Muscle layer of duodenum (tissue), 2 donors: ENCODE results near the gene RTN1.

Source experiments
- H3K27ac ChIP-seq: one replicate; pipeline ENCODE4 v1.7.0; 2013; ENCODE audit warnings: mild to moderate bottlenecking, low read length
- H3K27me3 ChIP-seq: one replicate; pipeline ENCODE4 v1.7.0; 2013; ENCODE audit warnings: low read depth, mild to moderate bottlenecking, control low read depth, low read length
- H3K36me3 ChIP-seq, 2 donors: one replicate each; pipeline ENCODE4 v1.7.0; 2013; ENCODE audit warnings: low read length in 2 of 2, control low read depth in 1 of 2, mild to moderate bottlenecking in 1 of 2; ENCODE audit not compliant: insufficient read depth in 2 of 2, control insufficient read depth in 1 of 2
- H3K4me1 ChIP-seq, 2 donors: one replicate each; pipeline ENCODE4 v1.7.0; 2013; ENCODE audit warnings: low read length in 2 of 2, mild to moderate bottlenecking in 2 of 2, control low read depth in 1 of 2, moderate library complexity in 1 of 2; ENCODE audit not compliant: insufficient read depth in 2 of 2, control insufficient read depth in 1 of 2
- H3K4me3 ChIP-seq, 2 donors: one replicate each; pipeline ENCODE4 v1.7.0; 2013; ENCODE audit warnings: low read length in 2 of 2, low read depth in 1 of 2, mild to moderate bottlenecking in 1 of 2
- H3K9me3 ChIP-seq, 2 donors: one replicate each; pipeline ENCODE4 v1.7.0; 2013; ENCODE audit warnings: low read length in 2 of 2, control low read depth in 1 of 2, mild to moderate bottlenecking in 1 of 2; ENCODE audit not compliant: control insufficient read depth in 1 of 2
- donor health status: healthy.

RTN1 gene

DNA sequence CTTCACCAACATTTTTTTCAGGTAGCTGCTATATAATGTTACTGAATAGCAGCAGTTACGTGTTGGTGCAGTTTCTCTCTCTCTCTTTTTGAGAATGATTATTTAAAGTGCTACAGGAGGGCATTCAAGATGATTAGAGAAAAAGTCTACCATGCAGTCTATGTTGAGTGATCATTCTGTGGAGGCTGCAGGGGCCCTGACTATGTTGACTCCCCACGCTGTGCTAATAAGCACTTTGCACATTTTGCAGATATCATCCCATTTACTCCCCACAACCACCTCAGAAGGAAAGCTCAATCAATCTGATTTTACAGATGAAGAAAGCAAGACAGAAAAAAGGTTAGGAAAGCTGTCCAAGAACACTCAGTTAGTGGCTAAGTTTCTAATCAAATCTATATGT, 87.8 kb downstream of the RTN1 start:
- H3K4me3 ChIP-seq, result no peak overlapping the region
- H3K27ac ChIP-seq, result no peak overlapping the region
- no peaks in the 10 kb centered on the region for H3K9me3 ChIP-seq
- H3K27me3 ChIP-seq, result no peaks in the 10 kb centered on the region
- H3K36me3 ChIP-seq, result no peaks in the 10 kb centered on the region
- H3K4me1 ChIP-seq, result no peaks in the 10 kb centered on the region

GRCh38 chr14:59777006-59777579, 93.5 kb downstream of the RTN1 start:
- no peaks in the 10 kb centered on the region for H3K27me3 ChIP-seq

DNA sequence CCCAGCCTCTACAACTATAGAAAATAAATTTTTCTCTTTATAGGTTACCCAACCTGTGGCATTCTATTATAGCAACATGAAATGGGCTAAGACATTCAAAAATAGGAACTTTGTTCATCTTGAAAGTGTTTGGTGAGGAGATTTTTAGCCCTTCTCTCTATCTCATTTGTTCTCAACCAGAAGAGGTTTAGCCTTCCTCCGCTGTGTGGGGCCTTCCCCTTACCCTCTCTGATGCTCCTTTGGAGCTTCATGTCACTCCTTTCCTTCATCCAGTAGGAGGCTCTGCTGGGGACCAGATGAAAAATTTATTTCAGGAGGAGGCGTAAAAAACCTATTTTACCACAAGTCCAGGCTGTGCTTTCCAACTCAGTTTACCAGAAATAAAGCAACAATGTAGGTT, 94.1 kb downstream of the RTN1 start:
- Histone ChIP-seq H3K27ac (no peak overlapping the region), H3K9me3 (no peaks in the 10 kb centered on the region), H3K27me3 (no peaks in the 10 kb centered on the region), H3K36me3 (no peaks in the 10 kb centered on the region), H3K4me1 (no peaks in the 10 kb centered on the region), H3K4me3 (no peak overlapping the region)

More at GRCh38 chr14:59777006-59777579, 93.5 kb downstream of the RTN1 start:
- H3K4me1 ChIP-seq, result no peaks in the 10 kb centered on the region
- no peak overlapping the region for H3K4me3 ChIP-seq
- no peak overlapping the region for H3K27ac ChIP-seq
- no peaks in the 10 kb centered on the region for H3K9me3 ChIP-seq
- H3K36me3 ChIP-seq, result no peaks in the 10 kb centered on the region

DNA sequence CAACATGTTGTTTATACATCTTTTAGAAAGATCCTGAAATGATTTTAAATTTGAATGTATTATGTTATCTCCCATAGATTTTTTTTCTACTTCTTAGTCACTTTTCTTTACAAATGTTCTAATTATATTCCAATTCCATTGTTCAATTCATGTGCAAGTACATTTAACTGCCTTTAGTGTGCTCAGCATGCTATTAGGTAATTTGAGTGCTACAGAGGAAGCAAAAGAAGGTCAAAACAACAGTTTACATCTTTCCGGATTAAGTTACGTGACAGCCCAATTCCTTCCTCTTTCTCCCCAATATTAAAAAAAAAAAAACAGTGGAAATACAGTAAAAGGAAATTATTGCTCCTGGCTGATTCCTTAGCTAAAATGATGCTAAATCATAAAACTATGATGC, 98.3 kb downstream of the RTN1 start:
- H3K36me3 ChIP-seq, result no peaks in the 10 kb centered on the region
- no peaks in the 10 kb centered on the region for H3K4me1 ChIP-seq
- no peak overlapping the region for H3K27ac ChIP-seq
- no peaks in the 10 kb centered on the region for H3K9me3 ChIP-seq
- no peak overlapping the region for H3K4me3 ChIP-seq
- no peaks in the 10 kb centered on the region for H3K27me3 ChIP-seq

DNA sequence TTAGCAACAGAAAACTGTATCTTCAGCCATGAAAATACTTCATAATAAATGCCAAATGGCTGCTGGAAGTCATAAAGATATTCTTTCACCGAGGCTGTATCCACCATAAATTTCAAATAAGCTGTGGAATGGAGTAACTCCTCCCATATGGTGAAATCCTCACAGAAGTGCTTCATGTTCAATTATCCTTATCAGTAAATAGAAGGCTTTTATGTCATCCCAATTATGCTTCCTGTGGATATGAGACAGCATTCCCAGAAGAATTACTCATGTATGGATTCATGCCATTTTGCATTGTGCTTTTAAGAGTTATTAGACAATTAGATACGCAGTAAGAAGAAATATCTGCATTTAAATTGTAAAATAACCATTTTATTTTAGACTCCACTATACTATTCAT, 99.0 kb downstream of the RTN1 start:
- Histone ChIP-seq H3K36me3 (no peaks in the 10 kb centered on the region), H3K4me1 (no peaks in the 10 kb centered on the region), H3K27me3 (no peaks in the 10 kb centered on the region), H3K4me3 (no peak overlapping the region), H3K9me3 (no peaks in the 10 kb centered on the region), H3K27ac (no peak overlapping the region)

DNA sequence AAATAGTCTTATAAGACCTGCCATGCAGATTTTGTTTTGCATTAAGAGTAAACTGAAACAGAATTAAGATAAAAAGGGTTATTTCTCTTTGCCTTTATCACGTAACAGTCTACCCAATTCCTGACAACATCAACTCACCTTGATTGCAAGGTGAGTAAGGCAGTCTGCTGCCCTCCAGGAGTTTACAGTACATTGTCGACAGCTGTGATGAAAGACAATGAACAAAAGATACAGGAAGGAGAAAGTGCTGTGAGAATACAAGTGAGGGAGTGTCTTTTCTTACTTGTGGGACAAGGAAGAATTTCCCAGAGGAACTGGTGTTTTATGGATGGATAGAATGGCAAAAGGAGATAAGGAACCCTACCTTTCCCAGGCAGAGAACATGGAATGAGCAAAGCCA, 101.0 kb downstream of the RTN1 start:
- Histone ChIP-seq H3K9me3 (no peaks in the 10 kb centered on the region), H3K36me3 (no peaks in the 10 kb centered on the region), H3K4me3 (no peak overlapping the region), H3K27me3 (no peaks in the 10 kb centered on the region), H3K27ac (no peak overlapping the region), H3K4me1 (no peaks in the 10 kb centered on the region)

GRCh38 chr14:59768855-59769375, 101.7 kb downstream of the RTN1 start:
- Histone ChIP-seq H3K36me3 (no peaks in the 10 kb centered on the region), H3K9me3 (no peaks in the 10 kb centered on the region), H3K27me3 (no peaks in the 10 kb centered on the region), H3K4me3 (no peak overlapping the region), H3K27ac (no peak overlapping the region), H3K4me1 (no peaks in the 10 kb centered on the region)

DNA sequence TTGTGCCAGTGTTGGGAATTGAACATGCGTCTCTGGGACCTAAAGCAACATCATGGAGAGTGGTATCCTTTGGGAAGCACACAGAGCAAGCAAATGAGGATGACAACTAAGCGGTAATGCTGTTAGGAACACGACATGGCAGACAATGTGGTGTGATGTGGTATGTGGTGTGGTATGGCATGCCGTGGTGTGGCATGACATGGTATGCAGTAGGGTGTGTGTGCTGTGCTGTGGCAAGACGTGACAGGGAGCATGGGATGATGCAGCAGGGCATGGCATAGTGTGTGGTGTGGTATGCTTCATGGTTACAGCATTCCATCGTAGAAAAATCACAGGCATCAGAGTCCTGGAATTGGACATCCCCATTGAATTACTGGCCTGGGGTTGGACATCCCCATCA, 108.7 kb downstream of the RTN1 start:
- Histone ChIP-seq H3K36me3 (no peaks in the 10 kb centered on the region), H3K9me3 (no peaks in the 10 kb centered on the region), H3K4me1 (no peaks in the 10 kb centered on the region), H3K4me3 (no peak overlapping the region), H3K27me3 (no peaks in the 10 kb centered on the region), H3K27ac (no peak overlapping the region)

DNA sequence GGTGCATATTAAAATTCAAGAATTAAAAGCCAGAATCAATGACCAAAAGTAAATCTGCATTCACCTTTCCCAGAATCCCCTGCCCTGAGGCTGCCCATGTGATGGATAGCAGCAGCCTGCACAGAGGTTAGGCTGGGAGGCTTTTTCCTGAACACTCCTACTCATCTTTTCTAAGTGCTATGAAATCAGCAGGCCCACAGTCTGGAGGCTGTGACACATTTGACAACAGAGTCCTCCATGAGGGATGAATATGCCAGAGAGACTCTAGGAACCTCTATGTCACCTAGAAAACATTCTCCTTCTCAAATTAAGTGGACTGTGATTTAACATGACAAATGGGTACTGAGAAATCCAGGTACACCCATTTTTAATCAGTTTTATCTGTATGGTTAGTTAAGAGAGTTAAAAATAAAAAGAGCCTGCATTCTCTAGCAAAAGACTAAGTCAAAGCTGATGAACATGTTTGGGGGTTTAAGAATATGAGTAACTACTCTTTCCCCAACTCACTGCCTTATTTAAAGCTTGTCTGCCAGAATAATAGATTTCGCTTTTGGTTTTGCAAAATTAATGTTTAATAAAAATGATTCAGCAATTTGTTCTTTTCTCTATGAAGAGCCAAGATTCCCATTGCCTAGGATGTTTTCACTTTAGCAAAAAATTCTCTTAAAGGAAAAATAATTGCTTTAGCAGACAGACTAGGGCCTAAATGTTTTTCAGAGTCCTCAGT, 115.0 kb downstream of the RTN1 start:
- H3K27me3 ChIP-seq, result no peaks in the 10 kb centered on the region
- H3K27ac ChIP-seq, result no peak overlapping the region
- H3K4me1 ChIP-seq, result no peaks in the 10 kb centered on the region
- H3K4me3 ChIP-seq, result no peak overlapping the region
- no peaks in the 10 kb centered on the region for H3K9me3 ChIP-seq
- H3K36me3 ChIP-seq, result no peaks in the 10 kb centered on the region

GRCh38 chr14:59754256-59754655, 116.3 kb downstream of the RTN1 start:
- no peak overlapping the region for H3K27ac ChIP-seq
- H3K4me3 ChIP-seq, result no peak overlapping the region
- no peaks in the 10 kb centered on the region for H3K4me1 ChIP-seq
- no peaks in the 10 kb centered on the region for H3K9me3 ChIP-seq
- H3K36me3 ChIP-seq, result no peaks in the 10 kb centered on the region
- no peaks in the 10 kb centered on the region for H3K27me3 ChIP-seq

DNA sequence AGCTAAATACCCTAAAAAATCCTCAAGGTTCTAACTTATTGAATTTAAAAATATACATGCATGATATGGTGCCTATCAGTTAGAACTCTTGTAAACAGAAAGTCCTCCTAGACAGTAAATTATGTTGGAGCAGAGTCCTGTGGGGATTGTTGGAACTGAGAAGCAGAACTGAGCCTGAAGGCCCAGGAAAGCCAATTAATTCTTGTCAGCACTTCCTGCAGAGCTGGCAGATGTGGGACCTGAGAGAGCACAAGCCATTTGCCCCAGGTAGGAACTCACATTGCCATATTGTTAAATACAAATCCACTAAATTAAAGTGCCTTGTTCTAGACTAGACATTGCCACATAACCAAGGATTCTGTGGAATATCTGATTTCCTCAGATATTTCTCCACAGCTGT, 117.1 kb downstream of the RTN1 start:
- Histone ChIP-seq H3K4me3 (no peak overlapping the region), H3K4me1 (no peaks in the 10 kb centered on the region), H3K36me3 (no peaks in the 10 kb centered on the region), H3K27me3 (no peaks in the 10 kb centered on the region), H3K27ac (no peak overlapping the region), H3K9me3 (no peaks in the 10 kb centered on the region)

DNA sequence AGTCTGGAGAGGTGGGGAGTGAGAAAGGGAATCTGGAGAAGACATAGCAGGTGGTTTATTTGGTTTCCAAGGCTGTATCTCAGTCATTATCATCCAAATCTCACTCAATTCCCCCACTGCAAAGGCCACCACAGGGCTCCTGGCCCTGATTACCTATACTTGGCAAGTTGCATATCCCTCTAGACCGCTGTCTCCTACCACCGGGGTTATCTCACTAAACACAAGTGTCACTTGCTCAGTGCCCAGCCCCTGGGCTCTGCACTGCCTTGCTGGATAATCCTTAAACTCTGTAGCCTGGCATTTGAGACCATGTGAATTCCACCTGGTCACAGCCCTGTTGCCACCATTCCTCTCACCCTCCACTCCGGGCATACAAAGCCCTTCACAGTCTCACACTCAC, 119.0 kb downstream of the RTN1 start:
- H3K4me1 ChIP-seq, result no peaks in the 10 kb centered on the region
- H3K36me3 ChIP-seq, result no peaks in the 10 kb centered on the region
- no peak overlapping the region for H3K4me3 ChIP-seq
- no peak overlapping the region for H3K27ac ChIP-seq
- H3K9me3 ChIP-seq, result no peaks in the 10 kb centered on the region
- no peaks in the 10 kb centered on the region for H3K27me3 ChIP-seq
